Mesenchymal stem cell (in vitro differentiated cells and primary cell): ENCODE results near the gene SORBS1. TPM values are rescaled to one million over a fixed set of nuclear protein-coding genes. Genes with fewer than 3 reads are reported as not detected.
A peak's percentile ranks its signal among the peaks of the same experiment; 100 is the strongest.

Experiments
- DNase-seq: peaks from one replicate; pipeline ENCODE4 v3.0.0-alpha.2; 2013
- H2AFZ ChIP-seq: one replicate; pipeline ENCODE4 v1.6.1; 2013; ENCODE audit warnings: low read depth, mild to moderate bottlenecking, control low read depth, inconsistent platforms, low read length, moderate library complexity
- H2AK5ac ChIP-seq: 2 replicates; pipeline ENCODE4 v1.6.1; 2013; ENCODE audit warnings: low read length, moderate library complexity, mild to moderate bottlenecking, inconsistent platforms; ENCODE audit not compliant: severe bottlenecking
- H2BK120ac ChIP-seq: one replicate; pipeline ENCODE4 v1.6.1; 2013; ENCODE audit warnings: low read depth, mild to moderate bottlenecking, inconsistent platforms, low read length, moderate library complexity
- H2BK12ac ChIP-seq, 2 experiments: one replicate each; pipeline ENCODE4 v1.6.1; 2013; ENCODE audit warnings: inconsistent platforms in 2 of 2, low read length in 2 of 2, mild to moderate bottlenecking in 2 of 2, moderate library complexity in 2 of 2, control low read depth in 1 of 2
- H2BK15ac ChIP-seq: one replicate; pipeline ENCODE4 v1.6.1; 2013; ENCODE audit warnings: mild to moderate bottlenecking, low read depth, inconsistent platforms; ENCODE audit not compliant: poor library complexity, severe bottlenecking
- H2BK5ac ChIP-seq: 2 replicates; pipeline ENCODE4 v1.6.1; 2013; ENCODE audit warnings: low read depth, mild to moderate bottlenecking, low read length, control low read depth, inconsistent platforms; ENCODE audit not compliant: poor library complexity, severe bottlenecking
- H3K14ac ChIP-seq, 2 experiments: one replicate each; pipeline ENCODE4 v1.6.1; 2013; ENCODE audit warnings: inconsistent platforms in 2 of 2, low read length in 2 of 2, control low read depth in 1 of 2, mild to moderate bottlenecking in 1 of 2, moderate library complexity in 1 of 2
- H3K18ac ChIP-seq, 2 experiments: one replicate each; pipeline ENCODE4 v1.6.1; 2013; ENCODE audit warnings: inconsistent platforms in 2 of 2, low read length in 2 of 2, control low read depth in 1 of 2, low read depth in 1 of 2, mild to moderate bottlenecking in 1 of 2
- H3K23ac ChIP-seq, 2 experiments: one replicate each; pipeline ENCODE4 v1.6.1; 2013; ENCODE audit warnings: inconsistent platforms in 2 of 2, low read length in 2 of 2, mild to moderate bottlenecking in 2 of 2, moderate library complexity in 2 of 2, control low read depth in 1 of 2
- H3K27ac ChIP-seq: 2 replicates; pipeline ENCODE4 v1.5.1; 2013; ENCODE audit warnings: mild to moderate bottlenecking, moderate library complexity, low read length, control low read depth, inconsistent platforms; ENCODE audit not compliant: poor library complexity, severe bottlenecking
- H3K27me3 ChIP-seq, 2 experiments: 2 replicates each; pipeline versions ENCODE4 v1.6.1 to v1.7.0; 2013; ENCODE audit warnings: low read length in 2 of 2, mild to moderate bottlenecking in 2 of 2, moderate library complexity in 2 of 2, control low read depth in 1 of 2, inconsistent platforms in 1 of 2; ENCODE audit not compliant: control insufficient read depth in 1 of 2, insufficient read depth in 1 of 2
- H3K36me3 ChIP-seq, 2 experiments: 2 replicates each; pipeline versions ENCODE4 v1.6.1 to v1.7.0; 2013; ENCODE audit warnings: low read length in 2 of 2, control low read depth in 1 of 2, inconsistent platforms in 1 of 2, low read depth in 1 of 2, mild to moderate bottlenecking in 1 of 2; ENCODE audit not compliant: insufficient read depth in 2 of 2, control insufficient read depth in 1 of 2
- H3K4ac ChIP-seq, 2 experiments: one replicate each; pipeline ENCODE4 v1.6.1; 2013; ENCODE audit warnings: inconsistent platforms in 2 of 2, low read length in 2 of 2, mild to moderate bottlenecking in 2 of 2, moderate library complexity in 2 of 2, control low read depth in 1 of 2, low read depth in 1 of 2
- H3K4me1 ChIP-seq: 2 replicates; pipeline ENCODE4 v1.6.1; 2013; ENCODE audit warnings: low read depth, low read length, control low read depth; ENCODE audit not compliant: control insufficient read depth, insufficient read depth
- H3K4me2 ChIP-seq: 2 replicates; pipeline ENCODE4 v1.6.1; 2013; ENCODE audit warnings: low read length, mild to moderate bottlenecking, inconsistent platforms; ENCODE audit not compliant: poor library complexity, severe bottlenecking
- H3K4me3 ChIP-seq, 2 experiments: 2 replicates each; pipeline versions ENCODE4 v1.5.1 to v1.7.0; 2013; ENCODE audit warnings: low read length in 2 of 2, mild to moderate bottlenecking in 2 of 2, control low read depth in 1 of 2, low read depth in 1 of 2; ENCODE audit not compliant: insufficient read depth in 1 of 2
- H3K79me1 ChIP-seq: replicated peaks from 2 replicates; pipeline ENCODE4 v1.6.1; 2013; ENCODE audit warnings: mild to moderate bottlenecking, control low read depth, low read length, inconsistent platforms; ENCODE audit not compliant: poor library complexity, severe bottlenecking
- H3K9ac ChIP-seq: 2 replicates; pipeline ENCODE4 v1.7.0; 2013; ENCODE audit warnings: mild to moderate bottlenecking, low read length, moderate library complexity
- H3K9me3 ChIP-seq: 2 replicates; pipeline ENCODE4 v1.7.0; 2013; ENCODE audit warnings: mild to moderate bottlenecking, low read length; ENCODE audit not compliant: control insufficient read depth
- H4K8ac ChIP-seq: one replicate; pipeline ENCODE4 v1.6.1; 2013; ENCODE audit warnings: inconsistent platforms, mild to moderate bottlenecking, low read length, moderate library complexity
- H4K91ac ChIP-seq: one replicate; pipeline ENCODE4 v1.6.1; 2013; ENCODE audit warnings: mild to moderate bottlenecking, low read length, inconsistent platforms
- WGBS: methylation state at CpG from one replicate; pipeline ENCODE4 v1.1.7; 2013; ENCODE audit warnings: mixed read lengths; 5-methylcytosine and 5-hydroxymethylcytosine counted together
- polyA plus RNA-seq, 2 experiments: library from polyadenylated mRNA; stranded (reverse); fragments of 200-250 nt; gene quantifications; one replicate each; pipeline ENCODE4 v1.2.3, GENCODE V29; 2013

The SORBS1 gene
- polyA plus RNA-seq (2013, experiment 1 of 2), result 1.4 TPM
- 1.2 TPM for polyA plus RNA-seq (2013, experiment 2 of 2)

DNA sequence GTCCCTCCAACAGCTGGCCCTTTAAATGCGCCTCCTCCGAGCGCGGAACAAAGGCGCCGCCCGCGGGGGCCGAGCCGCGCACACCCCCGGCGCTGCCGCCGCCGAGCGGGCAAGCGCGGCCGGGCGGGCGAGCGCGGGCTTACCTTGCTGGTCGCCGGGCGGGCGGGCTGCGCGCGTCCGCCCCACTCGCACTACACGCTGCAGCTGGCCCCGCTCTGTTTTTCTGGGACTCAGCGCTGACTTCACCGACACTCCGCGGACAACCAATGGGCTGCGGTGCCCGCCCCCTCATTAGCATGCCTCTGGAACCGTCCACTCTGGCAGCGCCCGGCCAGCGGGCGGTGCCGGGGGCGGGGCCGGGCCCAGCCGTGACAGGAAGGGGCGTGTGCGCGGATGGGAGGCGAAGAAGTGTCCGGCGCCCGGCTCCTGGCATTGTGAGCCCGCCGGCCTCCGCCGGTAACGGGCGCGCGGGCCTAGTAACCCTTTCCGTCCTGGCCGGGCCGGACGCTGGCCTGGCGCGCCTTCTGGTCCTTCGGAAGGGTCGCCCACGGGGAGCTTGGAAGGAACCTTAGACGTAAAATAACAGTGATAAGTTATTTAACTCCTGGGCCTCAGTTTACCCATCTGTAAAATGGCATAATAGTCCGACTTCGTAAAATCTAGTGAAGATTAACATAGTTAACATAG lies at the start of gene SORBS1:
SORBS1 (minus strand) TSS at position 195 of the 687 bp plus-strand sequence. CDS start 120,236 bp downstream, outside the sequence.
- Histone ChIP-seq H2AK5ac (no peak within 1 kb of the TSS), H3K4me3 (peak within 1 kb of the TSS; percentile 80 to 94), H2BK12ac (no peak within 1 kb of the TSS), H3K9ac (peak within 1 kb of the TSS; percentile 88), H3K79me1 (peaks cover 6% of the 10 kb centered on the region), H3K23ac (peak within 1 kb of the TSS in 1 of 2 experiments; percentile 88), H3K18ac (no peak within 1 kb of the TSS), H3K27ac (no peak within 1 kb of the TSS), H3K36me3 (no peaks in the 10 kb centered on the region), H2BK15ac (no peak within 1 kb of the TSS), H2BK120ac (no peak within 1 kb of the TSS), H3K27me3 (peaks cover 13 to 29% of the 10 kb centered on the region in 2 experiments), H3K9me3 (no peaks in the 10 kb centered on the region), H4K8ac (peak within 1 kb of the TSS; percentile 36), H2AFZ (peak within 1 kb of the TSS; percentile 90), H3K4ac (no peak within 1 kb of the TSS), H3K4me1 (peaks cover 4% of the 10 kb centered on the region), H4K91ac (peak within 1 kb of the TSS; percentile 34), H3K14ac (peak within 1 kb of the TSS in 1 of 2 experiments; percentile 58), H2BK5ac (no peak within 1 kb of the TSS), H3K4me2 (peak within 1 kb of the TSS; percentile 100)
- peak; percentile 96 for DNase-seq
- 2% methylated on average over 58 of the region's 77 CpGs for WGBS

DNA sequence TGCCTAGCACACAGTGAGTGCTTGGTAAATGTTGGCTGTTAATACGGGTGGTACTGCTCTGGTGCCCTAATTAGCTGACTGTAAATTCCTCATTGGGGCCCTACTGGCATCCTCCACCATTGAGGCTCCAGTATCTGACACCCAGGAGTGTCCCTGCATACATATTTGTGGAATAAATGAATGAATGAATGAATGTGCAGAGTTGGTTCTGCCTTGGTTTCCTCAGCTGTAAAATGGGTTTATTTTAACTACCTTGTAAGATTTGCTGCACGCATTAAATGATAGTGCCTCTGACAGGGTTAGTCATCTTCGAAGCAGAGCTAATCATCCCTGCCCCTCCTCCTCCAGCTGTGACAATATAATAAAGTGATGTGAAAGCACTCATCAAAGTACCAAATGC lies 49.6 kb upstream of the SORBS1 start:
- Histone ChIP-seq H3K9me3 (no peaks in the 10 kb centered on the region), H3K9ac (no peak overlapping the region), H2AK5ac (no peak overlapping the region), H3K4me3 (no peak overlapping the region), H3K18ac (no peak overlapping the region), H3K4ac (no peak overlapping the region), H2BK5ac (no peak overlapping the region), H2BK12ac (no peak overlapping the region), H2BK120ac (no peak overlapping the region), H3K27ac (no peak overlapping the region), H3K27me3 (no peaks in the 10 kb centered on the region), H2BK15ac (no peak overlapping the region), H3K23ac (no peak overlapping the region), H3K79me1 (peaks cover 18% of the 10 kb centered on the region), H4K8ac (no peak overlapping the region), H4K91ac (no peak overlapping the region), H3K36me3 (peaks cover 66 to 98% of the 10 kb centered on the region in 2 experiments), H3K4me2 (no peak overlapping the region), H2AFZ (no peak overlapping the region), H3K4me1 (no peaks in the 10 kb centered on the region), H3K14ac (no peak overlapping the region)
- no peak for DNase-seq
- WGBS, result 100% methylated on average over 3 of the region's 3 CpGs

- Histone ChIP-seq H4K8ac (no peak overlapping the region), H2AFZ (no peak overlapping the region), H3K18ac (no peak overlapping the region), H3K4me2 (no peak overlapping the region), H3K27ac (no peak overlapping the region), H2BK120ac (no peak overlapping the region), H2BK15ac (no peak overlapping the region), H3K9ac (no peak overlapping the region), H3K23ac (no peak overlapping the region), H3K9me3 (no peaks in the 10 kb centered on the region), H3K27me3 (no peaks in the 10 kb centered on the region), H3K36me3 (peaks cover 63 to 71% of the 10 kb centered on the region in 2 experiments), H2BK12ac (no peak overlapping the region), H3K14ac (no peak overlapping the region), H4K91ac (no peak overlapping the region), H3K4me3 (no peak overlapping the region), H2AK5ac (no peak overlapping the region), H3K79me1 (peaks cover 3% of the 10 kb centered on the region), H3K4ac (no peak overlapping the region), H2BK5ac (no peak overlapping the region), H3K4me1 (no peaks in the 10 kb centered on the region)
- WGBS, result 23% methylated on average over 2 of the region's 3 CpGs
- DNase-seq, result peak; percentile 9
Observed at GRCh38 chr10:95606922-95607321, 45.8 kb upstream of the SORBS1 start.

- Histone ChIP-seq H3K14ac (no peak overlapping the region), H3K9me3 (no peaks in the 10 kb centered on the region), H2BK12ac (no peak overlapping the region), H3K4me2 (no peak overlapping the region), H4K91ac (no peak overlapping the region), H2BK120ac (no peak overlapping the region), H3K4me3 (no peak overlapping the region), H3K18ac (no peak overlapping the region), H3K79me1 (peaks cover 2% of the 10 kb centered on the region), H3K27me3 (no peaks in the 10 kb centered on the region), H3K4ac (no peak overlapping the region), H3K4me1 (no peaks in the 10 kb centered on the region), H2AFZ (no peak overlapping the region), H3K9ac (no peak overlapping the region), H3K36me3 (peaks cover 47 to 54% of the 10 kb centered on the region in 2 experiments), H2BK15ac (no peak overlapping the region), H3K27ac (no peak overlapping the region), H2BK5ac (no peak overlapping the region), H4K8ac (no peak overlapping the region), H2AK5ac (no peak overlapping the region), H3K23ac (no peak overlapping the region)
- DNase-seq, result peak; percentile 8
- 56% methylated on average over 3 of the region's 3 CpGs for WGBS
Observed at GRCh38 chr10:95605163-95605562, 44.0 kb upstream of the SORBS1 start.
